HFF-Myc (cell line): ENCODE data around the gene PSTPIP2.

Experiments used
- DNase-seq: peaks from one replicate; pipeline ENCODE4 v3.0.0-alpha.2; 2011; ENCODE audit warnings: low read depth; ENCODE audit errors: extremely low read depth
- H3K4me3 ChIP-seq: replicated peaks from 2 replicates; pipeline ENCODE4 v1.5.1; 2011; ENCODE audit warnings: low read depth, mild to moderate bottlenecking, control low read depth, low read length
- CTCF ChIP-seq: IDR thresholded peaks from 2 replicates; pipeline ENCODE4 v1.5.1; 2012; ENCODE audit warnings: mild to moderate bottlenecking, low read depth, low read length, control low read depth; ENCODE audit errors: missing control alignments

Gene PSTPIP2

GRCh38 chr18:46071653-46072375, at the start of gene PSTPIP2:
TSS of gene PSTPIP2 (minus strand) at chr18:46072260. CDS start at chr18:46072188, 72 bp downstream.
- peak within 1 kb of the TSS; percentile 81 for H3K4me3 ChIP-seq
- no peak for DNase-seq
- TF ChIP-seq CTCF = no peak

GRCh38 chr18:46113751-46114150, 41.7 kb upstream of the PSTPIP2 start:
- TF ChIP-seq CTCF = no peak
- H3K4me3 ChIP-seq = no peak overlapping the region
- no peak for DNase-seq

- no peak for DNase-seq
- H3K4me3 ChIP-seq = no peak overlapping the region
- no peak for TF ChIP-seq CTCF
Measured at GRCh38 chr18:46110406-46110805, 38.3 kb upstream of the PSTPIP2 start.

GRCh38 chr18:46109386-46109785, 37.3 kb upstream of the PSTPIP2 start:
- DNase-seq = no peak
- no peak overlapping the region for H3K4me3 ChIP-seq
- no peak for TF ChIP-seq CTCF

- TF ChIP-seq CTCF = no peak
- peak; percentile 53 for DNase-seq
Measured at GRCh38 chr18:46104128-46104911, 32.3 kb upstream of the PSTPIP2 start, which contains the start of gene HAUS1. TSS of gene HAUS1 (plus strand) at chr18:46104385. CDS start at chr18:46104412, 27 bp downstream.

GRCh38 chr18:46099463-46099862, 27.4 kb upstream of the PSTPIP2 start:
- DNase-seq = no peak
- no peak overlapping the region for H3K4me3 ChIP-seq
- no peak for TF ChIP-seq CTCF

More at GRCh38 chr18:46104128-46104911, 32.3 kb upstream of the PSTPIP2 start, which contains the start of gene HAUS1:
- H3K4me3 ChIP-seq = peak within 1 kb of the TSS; percentile 90
